ENCODE results near the gene STX1B. TPM values are rescaled to one million over a fixed set of nuclear protein-coding genes. Genes with fewer than 3 reads are reported as not detected.

STX1B gene
- total RNA-seq, result 0.25 and 0.29 TPM in 2 replicates

GRCh38 chr16:31010585-31011325 is at the start of gene STX1B:
TSS of gene STX1B (minus strand) at chr16:31010638. CDS start at chr16:31010396, 242 bp downstream.

GRCh38 chr16:31032736-31033708 is 22.6 kb upstream of the STX1B start, which contains the start of gene STX4:
TSS of gene STX4 (plus strand) at chr16:31033558. CDS start at chr16:31033806, 248 bp downstream.

GRCh38 chr16:30984669-30985400 is 25.6 kb downstream of the STX1B start, which contains the start of gene HSD3B7:
TSS of gene HSD3B7 (plus strand) at chr16:30985207. CDS start at chr16:30985659, 452 bp downstream.

GRCh38 chr16:30957456-30958174 is 52.8 kb downstream of the STX1B start, which contains the start of gene SETD1A:
TSS of gene SETD1A (plus strand) at chr16:30957754. CDS start at chr16:30958732, 978 bp downstream.

GRCh38 chr16:30948667-30949649 is 61.5 kb downstream of the STX1B start, which contains the start of gene ORAI3:
TSS of gene ORAI3 (plus strand) at chr16:30949068. CDS start at chr16:30949290, 222 bp downstream.

Other genes starting within 250 kb of the STX1B start
- gene CFAP119, start 248.6 kb downstream of the STX1B start, total RNA-seq, result 0.62 and 0.93 TPM in 2 replicates
- gene RNF40, start 248.3 kb downstream of the STX1B start, total RNA-seq, result 68.0 and 87.4 TPM in 2 replicates
- 11.7 and 15.0 TPM in 2 replicates for gene ZNF629, start 223.4 kb downstream of the STX1B start, total RNA-seq
- gene BCL7C, start 116.6 kb downstream of the STX1B start, total RNA-seq, result 29.7 and 36.9 TPM in 2 replicates
- gene CTF1, start 114.0 kb downstream of the STX1B start, total RNA-seq, result 2.0 and 3.6 TPM in 2 replicates
- gene FBXL19, start 87.1 kb downstream of the STX1B start, total RNA-seq, result 13.2 and 13.7 TPM in 2 replicates
- gene ORAI3, start 61.6 kb downstream of the STX1B start, total RNA-seq, result 45.4 and 48.9 TPM in 2 replicates
- 5.2 and 6.2 TPM in 2 replicates for gene SETD1A, start 52.9 kb downstream of the STX1B start, total RNA-seq
- gene HSD3B7, start 25.4 kb downstream of the STX1B start, total RNA-seq, result 11.1 and 11.7 TPM in 2 replicates
- 19.0 and 25.1 TPM in 2 replicates for gene STX4, start 22.9 kb upstream of the STX1B start, total RNA-seq
- gene ZNF668, start 63.6 kb upstream of the STX1B start, total RNA-seq, result 9.8 and 14.4 TPM in 2 replicates
- gene ZNF646, start 63.8 kb upstream of the STX1B start, total RNA-seq, result 8.0 and 10.5 TPM in 2 replicates
- gene PRSS53, start 78.3 kb upstream of the STX1B start, total RNA-seq, result 1.2 and 3.2 TPM in 2 replicates
- 309 and 356 TPM in 2 replicates for gene VKORC1, start 84.2 kb upstream of the STX1B start, total RNA-seq
- gene BCKDK, start 97.7 kb upstream of the STX1B start, total RNA-seq, result 55.5 and 66.1 TPM in 2 replicates
- gene KAT8, start 107.0 kb upstream of the STX1B start, total RNA-seq, result 21.0 and 22.6 TPM in 2 replicates
- gene PRSS8, start 125.1 kb upstream of the STX1B start, total RNA-seq, result not detected in 2 replicates
- 0.20 TPM in 1 of 2 replicates, not detected in the other for gene PRSS36, start 139.4 kb upstream of the STX1B start, total RNA-seq
- 27.4 and 29.6 TPM in 2 replicates for gene FUS, start 169.5 kb upstream of the STX1B start, total RNA-seq
- gene PYCARD, start 192.1 kb upstream of the STX1B start, total RNA-seq, result 42.4 and 48.0 TPM in 2 replicates
- not detected in 2 replicates for gene TRIM72, start 203.5 kb upstream of the STX1B start, total RNA-seq
- gene PYDC1, start 206.5 kb upstream of the STX1B start, total RNA-seq, result not detected in 2 replicates
- not detected in 2 replicates for gene ITGAM, start 249.3 kb upstream of the STX1B start, total RNA-seq

All from cardiac ventricle fibroblast (primary cell).